Transverse colon (tissue), 4 donors: ENCODE results near the gene AKR1C3. TPM values are rescaled to one million over a fixed set of nuclear protein-coding genes. Genes with fewer than 3 reads are reported as not detected.
"Not testable (repeated sequence)": the region's sequence is repeated elsewhere in the genome, so short reads cannot be mapped to it uniquely, and the experiment has no call there.

ENCODE experiments used
- DNase-seq: peaks from one replicate; pipeline ENCODE4 v3.0.0-alpha.2; 2019
- H3K27ac ChIP-seq, 4 donors: fragments of 200-600 bp; sonication (generic); 2 replicates each; pipeline ENCODE4 v1.5.1; 2016 to 2018; ENCODE audit warnings: inconsistent platforms in 4 of 4
- H3K27me3 ChIP-seq: fragments of 200-600 bp; sonication (generic); 2 replicates; pipeline ENCODE4 v1.5.1; 2017; ENCODE audit warnings: inconsistent platforms
- H3K36me3 ChIP-seq, 4 donors: fragments of 200-600 bp; sonication (generic); 2 replicates each; pipeline ENCODE4 v1.5.1; 2017 to 2019; ENCODE audit warnings: inconsistent platforms in 4 of 4
- H3K4me1 ChIP-seq, 4 donors: fragments of 200-600 bp; sonication (generic); 2 replicates each; pipeline ENCODE4 v1.5.1; 2017 to 2020; ENCODE audit warnings: inconsistent platforms in 4 of 4
- H3K4me3 ChIP-seq, 4 donors: fragments of 200-600 bp; sonication (generic); 1 replicate in 1 of 4; 2 replicates in 3 of 4; pipeline versions ENCODE4 v1.5.1 to v1.6.1; 2017 to 2019; ENCODE audit warnings: inconsistent platforms in 4 of 4
- H3K9me3 ChIP-seq, 2 donors: fragments of 200-600 bp; sonication (generic); 2 replicates each; pipeline ENCODE4 v1.5.1; 2017 to 2019; ENCODE audit warnings: inconsistent platforms in 2 of 2
- CTCF ChIP-seq, 5 experiments: fragments of 200-600 bp in 3 of 5; fragments of 450-650 bp in 2 of 5; sonication (generic) in 3 of 5; IDR thresholded peaks; 1 replicate in 2 of 5; 2 replicates in 3 of 5; pipeline ENCODE4 v1.5.1; 2016 to 2017; ENCODE audit warnings: antibody characterized with exemption in 5 of 5, inconsistent platforms in 3 of 5, mild to moderate bottlenecking in 2 of 5, moderate library complexity in 1 of 5
- EP300 ChIP-seq: sonication (generic); formaldehyde crosslinking; IDR thresholded peaks from one replicate; pipeline ENCODE4 v1.6.1; 2017; ENCODE audit warnings: antibody characterized with exemption, low read depth
- POLR2A ChIP-seq: fragments of 450-650 bp; IDR thresholded peaks from one replicate; pipeline ENCODE4 v1.6.1; 2016; ENCODE audit warnings: antibody characterized with exemption, mild to moderate bottlenecking, moderate library complexity
- POLR2AphosphoS5 ChIP-seq, 3 donors: sonication (generic); formaldehyde crosslinking; IDR thresholded peaks; one replicate each; pipeline ENCODE4 v1.6.1; 2016; ENCODE audit warnings: antibody characterized with exemption in 3 of 3
- WGBS, 2 donors: methylation state at CpG; one replicate each; pipeline ENCODE4 v1.1.5; 2018; ENCODE audit warnings: low coverage in 1 of 2; 5-methylcytosine and 5-hydroxymethylcytosine counted together
- in situ Hi-C, 4 donors: fragments of 200-750 bp; cut with MboI; loops; one replicate each; pipeline versions ENCODE4 v1.15.0 to v1.15.1; 2017; ENCODE audit warnings: low sequenced_read_pairs in 3 of 4, low pct_ligation_motif_present in 1 of 4, low pct_unique_long_range_greater_than_20kb in 1 of 4
- intact Hi-C: fragments of 100-400 bp; cut with DNase I; formaldehyde crosslinking; loops from one replicate; pipeline ENCODE4 v1.15.1; 2023; ENCODE audit warnings: low total_unique reads
- total RNA-seq, 4 donors: library from RNA; depleted of rRNA; stranded (reverse); fragments of >200 nt; gene quantifications; one replicate each; pipeline ENCODE4 v1.1.0, GENCODE V29; 2016

AKR1C3 gene
- 100 to 1,000 TPM; 164 to 634 (median 415) TPM for total RNA-seq

DNA sequence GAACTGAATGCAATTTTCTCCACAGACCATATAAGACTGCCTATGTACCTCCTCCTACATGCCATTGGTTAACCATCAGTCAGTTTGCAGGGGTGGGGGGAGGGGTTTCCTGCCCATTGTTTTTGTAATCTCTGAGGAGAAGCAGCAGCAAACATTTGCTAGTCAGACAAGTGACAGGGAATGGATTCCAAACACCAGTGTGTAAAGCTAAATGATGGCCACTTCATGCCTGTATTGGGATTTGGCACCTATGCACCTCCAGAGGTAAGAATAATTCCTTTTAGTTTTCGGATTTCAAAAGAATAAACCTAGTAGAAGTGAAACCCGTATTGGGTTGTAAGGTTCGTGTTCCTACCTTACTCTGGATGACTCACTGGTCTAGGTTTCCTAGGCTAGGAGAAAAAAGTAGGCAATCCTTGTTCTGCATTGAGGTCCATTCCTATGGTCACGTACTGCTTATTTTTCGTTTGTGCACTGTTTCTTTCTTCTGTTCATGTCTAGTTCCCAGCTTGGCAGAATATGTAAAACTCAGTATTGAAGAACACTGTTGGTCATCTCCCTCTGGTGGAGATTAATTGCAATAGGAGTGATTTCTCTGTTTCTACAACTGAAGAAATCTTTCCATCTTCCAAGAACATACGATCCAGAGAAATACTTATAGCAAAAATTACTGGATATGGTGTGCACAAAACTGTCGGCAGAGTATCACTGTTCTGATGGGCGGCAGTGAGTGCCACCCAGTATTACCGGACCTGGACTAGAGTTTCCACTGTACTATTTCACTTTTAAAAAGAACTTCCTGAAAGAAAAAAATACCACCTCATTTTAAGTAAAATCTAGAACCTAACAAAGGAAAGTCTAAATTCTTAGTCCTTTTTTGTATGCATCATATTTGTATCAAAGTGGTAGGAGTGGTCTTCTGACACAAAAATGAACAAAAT lies at the start of gene AKR1C3:
AKR1C3 (plus strand) TSS at position 150 of the 941 bp plus-strand sequence; CDS start at position 181, 31 bp downstream.
- Histone ChIP-seq H3K27me3 (no peaks in the 10 kb centered on the region), H3K4me1 (peaks cover 0 to 9% (median 0%) of the 10 kb centered on the region in 4 donors), H3K4me3 (peak within 1 kb of the TSS; percentile 13 to 59 (median 37)), H3K27ac (peak within 1 kb of the TSS; percentile 69 to 76 (median 74)), H3K36me3 (peaks cover 0 to 16% (median 8%) of the 10 kb centered on the region in 4 donors), H3K9me3 (peaks cover 2% of the 10 kb centered on the region in 2 donors)
- no peak for DNase-seq
- 16 to 24% methylated on average over 7 to 9 of the region's 9 CpGs for WGBS, 2 donors
- in situ Hi-C loops = loop anchor here in 3 of 4 donors (10.0 to 25.0 kb wide), 3 partner anchors 240 to 257 kb away; partner anchors contain the start of gene AKR1E2 (in 1 of the 3)
- intact Hi-C loops = loop anchor here (5.0 kb wide), 1 partner anchor 242 kb away; no protein-coding TSS in a partner anchor
- TF ChIP-seq CTCF (IDR thresholded peaks at IDR 0.05) (peak; percentile 58 to 90 (median 69)), POLR2AphosphoS5 (IDR thresholded peaks at IDR 0.05) (peak in 2 of 3 donors; percentile 67 to 76), POLR2A (peak; percentile 57), EP300 (no peak)

DNA sequence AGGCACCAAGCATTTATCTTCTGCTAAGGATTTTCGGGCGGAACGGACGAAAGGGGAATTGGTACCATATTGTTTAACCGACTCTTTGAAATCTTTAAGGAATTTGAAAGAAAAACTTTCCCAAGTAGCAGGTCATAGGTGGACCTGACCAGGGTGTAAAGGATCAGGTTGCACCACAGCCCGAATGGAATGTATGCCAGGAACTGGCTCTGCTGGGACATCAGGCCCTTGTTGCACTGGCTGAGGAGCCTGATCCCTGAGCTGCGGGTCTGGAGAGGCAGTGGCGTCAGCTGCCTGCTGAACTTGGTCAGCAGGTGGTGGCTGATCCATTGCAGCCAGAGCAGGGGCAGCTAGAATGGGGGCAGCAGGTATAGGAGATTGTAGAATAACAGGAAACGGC lies 49.1 kb upstream of the AKR1C3 start:
- H3K4me3 ChIP-seq = no peak overlapping the region
- no peak for DNase-seq
- in situ Hi-C loops = no loop called here

GRCh38 chr10:5046410-5046809 lies 47.8 kb upstream of the AKR1C3 start:
- no peak for DNase-seq
- WGBS, 2 donors = 86 to 90% methylated on average over 2 to 6 of the region's 6 CpGs
- in situ Hi-C loops = no loop called here
- H3K9me3 ChIP-seq = no peaks in the 10 kb centered on the region
- H3K4me3 ChIP-seq = no peak overlapping the region
- intact Hi-C loops = no loop called here
- H3K36me3 ChIP-seq = no peaks in the 10 kb centered on the region
- TF ChIP-seq EP300 = no peak
- TF ChIP-seq POLR2AphosphoS5 (IDR thresholded peaks at IDR 0.05) = no peak
- no peak for TF ChIP-seq POLR2A
- no peak for TF ChIP-seq CTCF (IDR thresholded peaks at IDR 0.05)
- H3K27me3 ChIP-seq = no peaks in the 10 kb centered on the region
- no peak overlapping the region for H3K27ac ChIP-seq
- H3K4me1 ChIP-seq = peaks cover 0 to 28% (median 14%) of the 10 kb centered on the region in 4 donors

More for the DNA sequence above, 49.1 kb upstream of the AKR1C3 start:
- TF ChIP-seq CTCF (IDR thresholded peaks at IDR 0.05) (no peak), EP300 (no peak), POLR2A (no peak), POLR2AphosphoS5 (IDR thresholded peaks at IDR 0.05) (no peak)
- H3K4me1 ChIP-seq = peaks cover 0 to 28% (median 16%) of the 10 kb centered on the region in 4 donors
- no peaks in the 10 kb centered on the region for H3K27me3 ChIP-seq
- 90 to 92% methylated on average over 6 to 9 of the region's 9 CpGs for WGBS, 2 donors
- no peaks in the 10 kb centered on the region for H3K9me3 ChIP-seq
- H3K27ac ChIP-seq = no peak overlapping the region
- no peaks in the 10 kb centered on the region for H3K36me3 ChIP-seq
- intact Hi-C loops = no loop called here

DNA sequence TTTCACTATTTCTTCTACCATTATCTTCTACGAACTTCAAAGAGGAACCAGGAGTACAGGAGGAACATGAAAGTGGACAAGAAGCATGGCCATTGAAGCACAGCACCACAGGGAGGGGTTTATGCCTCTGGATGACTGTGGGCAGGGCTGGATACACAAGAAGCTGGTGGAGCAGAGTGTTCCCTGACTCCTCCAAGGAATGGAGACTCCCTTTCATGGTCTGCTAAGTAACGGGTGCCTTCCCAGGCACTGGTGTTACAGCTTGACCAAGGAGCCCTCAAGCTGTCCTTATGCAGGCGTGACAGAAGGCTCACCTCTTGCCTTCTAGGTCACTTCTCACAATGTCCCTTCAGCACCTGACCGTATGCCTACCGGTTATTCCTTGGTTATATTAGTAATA lies 47.2 kb upstream of the AKR1C3 start:
- WGBS, 2 donors = 73% methylated on average over 3 to 5 of the region's 5 CpGs
- in situ Hi-C loops = not testable (repeated sequence)

More for the DNA sequence above, 47.2 kb upstream of the AKR1C3 start:
- H3K9me3 ChIP-seq, H3K4me3 ChIP-seq, H3K27ac ChIP-seq, DNase-seq, H3K36me3 ChIP-seq, H3K27me3 ChIP-seq, intact Hi-C loops: not testable (repeated sequence)
- peaks cover 0 to 28% (median 11%) of the 10 kb centered on the region in 4 donors for H3K4me1 ChIP-seq
